K562 (cell line): ENCODE results near the gene PSMG3. TPM values are rescaled to one million over a fixed set of nuclear protein-coding genes. Genes with fewer than 3 reads are reported as not detected.

Experiments
- ATF7 ChIP-seq: fragments of 450-650 bp; IDR thresholded peaks from 2 replicates; pipeline ENCODE4 v1.7.1; 2014; ENCODE audit warnings: mild to moderate bottlenecking, moderate library complexity
- BACH1 ChIP-seq: fragments of 200-800 bp; sonication (Bioruptor generic); IDR thresholded peaks from 2 replicates; pipeline ENCODE4 v1.6.1; 2016; ENCODE audit warnings: missing genetic modification characterization, missing compliant biosample characterization
- DMBX1 ChIP-seq: fragments of 250-450 bp; sonication (Bioruptor Pico); IDR thresholded peaks from 2 replicates; pipeline ENCODE4 v1.8.0; 2022; ENCODE audit warnings: inconsistent platforms, mild to moderate bottlenecking, moderate library complexity, borderline replicate concordance
- HINFP ChIP-seq: fragments of 450-650 bp; conservative IDR thresholded peaks from 2 replicates; pipeline ENCODE4 v1.6.1; 2016; ENCODE audit warnings: missing genetic modification characterization, low read depth, mild to moderate bottlenecking, control low read depth, missing compliant biosample characterization
- IRF9 ChIP-seq: fragments of 450-650 bp; IDR thresholded peaks from 2 replicates; pipeline ENCODE4 v1.6.1; 2016; ENCODE audit warnings: missing biosample characterization, missing genetic modification characterization
- KLF16 ChIP-seq: IDR thresholded peaks from 2 replicates; pipeline ENCODE4 v1.6.1; 2016; ENCODE audit warnings: antibody characterized with exemption
- NFXL1 ChIP-seq: fragments of 450-650 bp; formaldehyde crosslinking; IDR thresholded peaks from 2 replicates; pipeline ENCODE4 v1.4.0; 2021; ENCODE audit warnings: mild to moderate bottlenecking
- NR1H2 ChIP-seq: sonication (generic); formaldehyde crosslinking; IDR thresholded peaks from 2 replicates; pipeline ENCODE4 v1.4.0; 2020; ENCODE audit warnings: mild to moderate bottlenecking, missing genetic modification reagents
- POLR2G ChIP-seq: fragments of 200-400 bp; formaldehyde crosslinking; IDR thresholded peaks from 2 replicates; pipeline ENCODE4 v1.6.1; 2017; ENCODE audit warnings: low read depth, mild to moderate bottlenecking, antibody characterized with exemption, low read length, moderate library complexity
- RBM25 ChIP-seq: fragments of 200-400 bp; formaldehyde crosslinking; IDR thresholded peaks from 2 replicates; pipeline ENCODE4 v1.6.1; 2018; ENCODE audit warnings: low read length, low read depth, moderate library complexity; ENCODE audit not compliant: severe bottlenecking
- SNIP1 ChIP-seq: fragments of 450-650 bp; IDR thresholded peaks from 2 replicates; pipeline ENCODE4 v1.7.1; 2017; ENCODE audit warnings: low read depth, mild to moderate bottlenecking
- THRB ChIP-seq: fragments of 450-650 bp; formaldehyde crosslinking; conservative IDR thresholded peaks from 2 replicates; pipeline ENCODE4 v1.4.0; 2022; ENCODE audit warnings: mild to moderate bottlenecking, missing genetic modification characterization
- TOE1 ChIP-seq, 2 experiments: fragments of 450-650 bp in 1 of 2; sonication (generic) in 1 of 2; formaldehyde crosslinking in 1 of 2; IDR thresholded peaks; 2 replicates each; pipeline versions ENCODE4 v1.7.1 to v1.8.0; 2016 to 2022; ENCODE audit warnings: borderline replicate concordance in 2 of 2, mild to moderate bottlenecking in 2 of 2, antibody characterized with exemption in 1 of 2, inconsistent platforms in 1 of 2, low read depth in 1 of 2, missing genetic modification reagents in 1 of 2, moderate library complexity in 1 of 2
- U2AF2 ChIP-seq: fragments of 200-400 bp; formaldehyde crosslinking; optimal IDR thresholded peaks from 2 replicates; pipeline ENCODE3; 2017; ENCODE audit warnings: low read depth, mild to moderate bottlenecking, low read length
- XRCC5 ChIP-seq: fragments of 200-400 bp; formaldehyde crosslinking; IDR thresholded peaks from 2 replicates; pipeline ENCODE4 v1.6.1; 2017; ENCODE audit warnings: low read depth, mild to moderate bottlenecking, low read length
- ZNF354B ChIP-seq: fragments of 250-450 bp; sonication (Bioruptor Pico); IDR thresholded peaks from 2 replicates; pipeline ENCODE4 v1.4.0; 2020
- ZNF780A ChIP-seq: fragments of 250-450 bp; sonication (Bioruptor Pico); IDR thresholded peaks from 2 replicates; pipeline ENCODE4 v1.5.0; 2021; ENCODE audit warnings: mild to moderate bottlenecking
- polyA plus RNA-seq, 8 experiments: library from polyadenylated mRNA; depleted of rRNA in 4 of 8; stranded (reverse) in 5 of 8; unstranded in 3 of 8; fragments of >200 nt; fragmentation: Nextera tagmentation in 2 of 8; fragmentation: Illumina TruSeq in 1 of 8; extraction: Ambion mirVana in 2 of 8; extraction: Trizol in 1 of 8; gene quantifications; 2 replicates each; pipeline versions ENCODE4 v1.2.1 to v1.2.3, GENCODE V29; 2011 to 2014; ENCODE audit warnings: inconsistent platforms in 1 of 8, missing spikeins in 1 of 8
- total RNA-seq, 7 experiments: library from RNA; depleted of rRNA in 6 of 7; stranded (reverse); fragments of >200 nt in 6 of 7; fragmentation: Illumina TruSeq in 2 of 7; extraction: Trizol in 2 of 7; gene quantifications; 2 replicates each; pipeline versions ENCODE4 v1.2.1 to v1.2.3, GENCODE V29; 2011 to 2021; ENCODE audit warnings: low replicate concordance in 1 of 7
- TF ChIP-seq, protein P1 (sequence below): fragments of 250-450 bp; sonication (Bioruptor Pico); IDR thresholded peaks from 2 replicates; pipeline ENCODE4 v1.4.0; 2020; ENCODE audit warnings: borderline replicate concordance
- TF ChIP-seq, protein P2 (sequence below): fragments of 200-800 bp; sonication (Bioruptor generic); IDR thresholded peaks from 2 replicates; pipeline ENCODE4 v1.6.1; 2017; ENCODE audit warnings: missing genetic modification characterization, missing compliant biosample characterization

PSMG3 gene
- total and polyA plus RNA-seq, 9 of the 15 experiments (the other 6 are each of a cell fraction or from before 2014, with no cell fraction given), result 34.8 to 122 (median 80.1) TPM

DNA sequence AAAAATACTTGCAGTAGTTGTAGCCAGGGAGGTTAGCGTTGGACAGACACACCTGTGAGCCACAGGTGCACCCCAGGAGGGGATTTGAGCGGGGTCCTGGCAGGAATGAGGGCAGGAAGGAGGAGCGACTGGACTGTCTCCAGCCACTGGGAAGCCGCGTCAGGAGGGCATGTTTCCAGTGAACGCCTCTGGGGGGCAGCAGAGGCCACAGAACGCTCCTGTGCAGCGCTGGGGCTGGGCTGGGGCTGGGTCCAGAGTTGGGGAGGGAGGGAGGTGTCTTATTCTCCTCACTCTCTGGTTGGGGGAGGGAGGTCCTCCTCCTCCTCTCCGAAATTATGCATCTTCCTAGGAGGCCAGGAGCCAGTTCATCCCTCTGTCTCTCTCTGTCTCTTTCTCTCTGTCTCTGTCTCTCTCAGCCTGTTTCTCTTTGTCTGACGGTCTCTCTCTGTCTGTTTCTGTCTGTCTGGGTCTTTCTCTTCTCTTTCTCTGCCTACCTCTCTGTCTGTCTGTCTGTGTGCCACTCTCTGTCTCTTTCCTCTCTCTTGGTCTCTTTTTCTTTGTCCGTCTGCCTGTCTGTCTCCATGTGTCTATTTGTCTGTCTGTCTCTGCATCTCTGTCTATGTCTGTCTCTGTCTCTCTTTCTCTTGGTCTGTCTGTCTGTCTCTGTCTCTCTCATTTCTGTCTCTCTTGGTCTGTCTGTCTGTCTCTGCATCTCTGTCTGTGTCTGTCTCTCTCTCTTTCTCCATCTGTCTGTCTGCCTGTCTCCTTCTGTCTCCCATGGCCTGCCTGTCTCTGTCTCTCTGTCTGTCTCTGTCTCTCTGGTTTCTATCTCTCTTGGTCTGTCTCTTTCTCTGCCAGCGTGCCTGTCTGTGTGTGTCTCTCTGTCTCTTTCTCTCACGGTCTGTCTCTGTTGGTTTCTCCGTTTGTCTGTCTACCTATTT lies 9.9 kb upstream of the PSMG3 start (continued):
- 0 out of 2 replicates have a peak, but pooled peaks have one; percentile 19 for TF ChIP-seq KLF16
- TF ChIP-seq ZNF354B (CRISPR knock-in tag), result no peak
- no peak for TF ChIP-seq DMBX1 (CRISPR knock-in tag)
- TF ChIP-seq BACH1 (tag), result no peak
- TF ChIP-seq, protein P1, sequence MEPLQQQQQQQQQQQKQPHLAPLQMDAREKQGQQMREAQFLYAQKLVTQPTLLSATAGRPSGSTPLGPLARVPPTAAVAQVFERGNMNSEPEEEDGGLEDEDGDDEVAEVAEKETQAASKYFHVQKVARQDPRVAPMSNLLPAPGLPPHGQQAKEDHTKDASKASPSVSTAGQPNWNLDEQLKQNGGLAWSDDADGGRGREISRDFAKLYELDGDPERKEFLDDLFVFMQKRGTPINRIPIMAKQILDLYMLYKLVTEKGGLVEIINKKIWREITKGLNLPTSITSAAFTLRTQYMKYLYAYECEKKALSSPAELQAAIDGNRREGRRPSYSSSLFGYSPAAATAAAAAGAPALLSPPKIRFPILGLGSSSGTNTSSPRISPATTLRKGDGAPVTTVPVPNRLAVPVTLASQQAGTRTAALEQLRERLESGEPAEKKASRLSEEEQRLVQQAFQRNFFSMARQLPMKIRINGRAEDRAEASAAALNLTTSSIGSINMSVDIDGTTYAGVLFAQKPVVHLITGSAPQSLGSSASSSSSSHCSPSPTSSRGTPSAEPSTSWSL (CRISPR knock-in tag), result no peak
- TF ChIP-seq, protein P2, sequence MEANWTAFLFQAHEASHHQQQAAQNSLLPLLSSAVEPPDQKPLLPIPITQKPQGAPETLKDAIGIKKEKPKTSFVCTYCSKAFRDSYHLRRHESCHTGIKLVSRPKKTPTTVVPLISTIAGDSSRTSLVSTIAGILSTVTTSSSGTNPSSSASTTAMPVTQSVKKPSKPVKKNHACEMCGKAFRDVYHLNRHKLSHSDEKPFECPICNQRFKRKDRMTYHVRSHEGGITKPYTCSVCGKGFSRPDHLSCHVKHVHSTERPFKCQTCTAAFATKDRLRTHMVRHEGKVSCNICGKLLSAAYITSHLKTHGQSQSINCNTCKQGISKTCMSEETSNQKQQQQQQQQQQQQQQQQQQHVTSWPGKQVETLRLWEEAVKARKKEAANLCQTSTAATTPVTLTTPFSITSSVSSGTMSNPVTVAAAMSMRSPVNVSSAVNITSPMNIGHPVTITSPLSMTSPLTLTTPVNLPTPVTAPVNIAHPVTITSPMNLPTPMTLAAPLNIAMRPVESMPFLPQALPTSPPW (CRISPR knock-in tag), result peak; percentile 55; the same call in 1 of the 2 replicates
- TF ChIP-seq U2AF2, result no peak
- TF ChIP-seq NFXL1 (CRISPR knock-in tag), result no peak
- TF ChIP-seq XRCC5, result peak; percentile 51; the same call in 1 of the 2 replicates
- no peak for TF ChIP-seq SNIP1
- 0 out of 2 replicates have a peak, but pooled peaks have one; percentile 40 for TF ChIP-seq THRB (CRISPR knock-in tag)
- no peak for TF ChIP-seq ZNF780A
- TF ChIP-seq RBM25, result no peak
- no peak for TF ChIP-seq HINFP (tag)
- 0 out of 2 replicates have a peak, but pooled peaks have one; percentile 23 for TF ChIP-seq TOE1 (IDR thresholded peaks at IDR 0.05; ENCODE audit: borderline replicate concordance)
- no peak for TF ChIP-seq TOE1 (CRISPR knock-in tag; IDR thresholded peaks at IDR 0.05; ENCODE audit: borderline replicate concordance, low read depth)
- TF ChIP-seq NR1H2 (CRISPR knock-in tag), result no peak
- no peak for TF ChIP-seq ATF7
- no peak for TF ChIP-seq POLR2G
- no peak for TF ChIP-seq IRF9 (tag)
